Stimulated activated naive CD4-positive, alpha-beta T cell treated with Interleukin-2 at 50 U/mL for 16 hours (primary cell): Measurements from ENCODE around the gene TSEN54.

Source experiments
- DNase-seq: peaks from one replicate; lab custom pipeline; 2025; lab: John Stamatoyannopoulos, UW

The TSEN54 gene

GRCh38 chr17:75544250-75544649 is 27.9 kb downstream of the TSEN54 start:
- no peak for DNase-seq

GRCh38 chr17:75546181-75546580 is 29.9 kb downstream of the TSEN54 start:
- DNase-seq: no peak

GRCh38 chr17:75547091-75547490 is 30.8 kb downstream of the TSEN54 start:
- no peak for DNase-seq

GRCh38 chr17:75548813-75549212 is 32.5 kb downstream of the TSEN54 start:
- DNase-seq: no peak

- no peak for DNase-seq
These were observed 33.2 kb downstream of the TSEN54 start for GRCh38 chr17:75549246-75550138.

- DNase-seq: no peak
These were observed 33.8 kb downstream of the TSEN54 start for GRCh38 chr17:75550139-75550465.

GRCh38 chr17:75551266-75551665 is 34.9 kb downstream of the TSEN54 start:
- DNase-seq: no peak

DNA sequence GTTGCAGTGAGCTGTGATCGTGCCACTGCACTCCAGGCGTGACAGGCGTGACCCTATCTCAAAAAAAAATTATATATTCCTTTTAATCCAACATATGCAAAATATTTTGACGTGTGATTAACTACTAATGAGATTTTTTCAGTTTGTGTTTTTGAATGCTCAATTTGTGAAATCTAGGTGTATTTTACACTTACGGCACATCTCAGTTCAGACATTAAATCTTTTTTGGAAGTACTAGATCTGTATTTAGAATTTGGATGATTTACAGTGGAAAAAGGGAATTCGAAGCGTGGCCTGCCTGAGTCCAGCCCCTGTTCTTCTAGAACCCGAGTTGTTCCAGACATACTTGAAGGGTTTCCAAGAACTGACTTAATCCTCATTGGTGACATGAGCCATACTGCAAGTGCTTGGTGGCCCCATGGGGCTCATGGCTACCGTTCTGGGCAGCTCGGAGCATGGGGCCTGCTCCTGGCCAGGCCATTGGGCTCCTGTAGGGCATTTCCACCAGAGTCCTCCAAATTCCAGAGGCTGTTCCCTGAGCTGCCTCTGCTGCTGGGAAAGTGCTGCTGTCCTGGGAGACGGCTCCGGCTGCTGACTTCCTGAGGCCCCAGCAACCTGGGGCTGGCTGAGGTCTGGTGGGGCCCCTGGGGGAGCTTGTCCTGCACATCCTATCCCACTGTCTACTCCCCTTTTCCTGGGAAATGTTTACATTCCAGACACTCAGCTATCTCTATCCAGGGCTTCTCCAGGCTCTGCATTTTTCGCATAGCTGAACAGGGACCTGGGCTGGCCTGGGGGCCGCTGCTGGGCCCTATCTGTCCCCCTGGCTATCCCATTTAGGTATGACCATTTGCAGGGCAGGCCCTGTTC is 36.3 kb downstream of the TSEN54 start:
- DNase-seq: no peak

GRCh38 chr17:75553295-75554110 is 37.2 kb downstream of the TSEN54 start:
- DNase-seq: no peak

- no peak for DNase-seq
These were observed 39.4 kb downstream of the TSEN54 start for GRCh38 chr17:75555679-75556153.

GRCh38 chr17:75557075-75557851 is 40.9 kb downstream of the TSEN54 start:
- DNase-seq: no peak

GRCh38 chr17:75557852-75558665 is 41.7 kb downstream of the TSEN54 start:
- DNase-seq: no peak

DNA sequence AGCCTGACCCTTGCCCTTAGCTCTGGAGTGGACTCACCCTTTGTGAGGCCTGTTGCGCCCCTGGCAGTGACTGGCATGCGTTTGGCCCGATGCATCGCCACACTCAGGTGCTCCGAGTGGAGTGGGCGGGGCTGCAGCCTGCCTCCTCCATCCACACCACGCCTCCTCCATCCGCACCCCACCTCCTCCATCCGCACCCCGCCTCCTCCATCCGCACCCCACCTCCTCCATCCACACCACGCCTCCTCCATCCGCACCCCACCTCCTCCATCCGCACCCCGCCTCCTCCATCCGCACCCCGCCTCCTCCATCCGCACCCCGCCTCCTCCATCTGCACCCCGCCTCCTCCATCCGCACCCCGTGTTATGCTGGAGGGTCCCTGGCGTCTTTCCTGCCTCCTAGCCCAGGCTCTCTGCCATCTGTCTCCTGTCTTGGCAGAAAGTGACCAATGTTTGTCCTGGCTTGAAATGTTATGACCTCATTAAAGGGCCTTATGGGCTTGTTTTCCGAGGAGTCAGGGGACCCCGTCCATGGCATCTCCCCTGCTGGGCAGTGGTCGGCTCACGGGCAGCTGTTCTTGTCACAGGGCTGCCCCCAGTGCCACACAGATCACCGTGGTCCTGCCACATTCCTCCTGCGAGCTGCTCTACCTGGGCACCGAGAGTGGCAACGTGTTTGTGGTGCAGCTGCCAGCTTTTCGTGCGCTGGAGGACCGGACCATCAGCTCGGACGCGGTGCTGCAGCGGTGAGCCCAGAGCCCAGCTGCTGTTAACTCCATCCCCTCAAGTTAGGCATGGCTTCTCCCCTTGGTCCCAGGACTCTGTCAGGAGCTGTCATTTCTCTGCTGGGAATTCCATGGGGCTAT is 42.6 kb downstream of the TSEN54 start:
- no peak for DNase-seq

GRCh38 chr17:75559958-75560533 is 43.7 kb downstream of the TSEN54 start:
- DNase-seq: no peak

- DNase-seq: no peak
These were observed 45.7 kb downstream of the TSEN54 start for GRCh38 chr17:75561927-75562603.

DNA sequence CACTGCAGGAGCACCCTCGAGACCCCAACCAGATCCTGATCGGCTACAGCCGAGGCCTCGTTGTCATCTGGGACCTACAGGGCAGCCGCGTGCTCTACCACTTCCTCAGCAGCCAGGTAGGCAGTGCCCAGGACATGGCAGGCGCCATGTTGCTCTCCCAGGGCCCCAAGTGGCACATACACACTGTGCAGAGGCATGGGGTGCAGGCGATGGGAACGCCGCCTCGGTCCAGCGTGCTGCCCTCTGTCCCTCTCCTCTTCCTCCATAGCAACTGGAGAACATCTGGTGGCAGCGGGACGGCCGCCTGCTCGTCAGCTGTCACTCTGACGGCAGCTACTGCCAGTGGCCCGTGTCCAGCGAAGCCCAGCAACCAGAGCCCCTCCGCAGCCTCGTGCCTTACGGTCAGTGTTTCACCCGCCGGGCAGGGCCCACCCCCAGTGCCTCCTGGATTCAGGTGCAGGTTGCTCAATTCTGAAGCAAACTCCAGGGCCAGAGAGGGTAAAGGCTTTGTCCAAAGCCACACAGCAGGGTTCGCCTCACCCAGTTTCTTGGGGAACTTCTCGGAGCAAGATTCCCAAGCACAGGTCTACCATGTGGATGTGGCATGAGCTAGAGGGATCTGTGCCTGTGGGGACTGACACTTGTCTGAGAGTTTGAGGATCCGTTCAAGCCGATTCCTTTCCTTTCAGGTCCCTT is 46.9 kb downstream of the TSEN54 start:
- DNase-seq: no peak

DNA sequence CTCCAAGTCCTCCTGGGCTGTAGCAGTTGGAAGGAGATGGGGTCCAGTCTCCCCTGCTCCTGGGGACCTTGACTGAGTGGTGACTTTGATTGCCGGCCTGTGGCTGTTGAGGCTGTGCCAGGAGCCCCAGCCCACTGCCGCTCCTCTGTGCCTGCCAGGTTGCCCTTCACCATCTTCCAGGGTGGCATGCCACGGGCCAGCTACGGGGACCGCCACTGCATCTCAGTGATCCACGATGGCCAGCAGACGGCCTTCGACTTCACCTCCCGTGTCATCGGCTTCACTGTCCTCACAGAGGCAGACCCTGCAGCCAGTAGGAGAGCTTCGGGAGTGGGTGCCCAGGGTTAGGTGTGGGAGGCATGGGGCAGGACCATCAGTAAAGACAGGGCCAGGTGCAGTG is 47.9 kb downstream of the TSEN54 start:
- DNase-seq: no peak

- DNase-seq: no peak
These were observed 48.7 kb downstream of the TSEN54 start for GRCh38 chr17:75565066-75565465.
